ENCODE data around the gene PIAS1.
"Not testable (repeated sequence)": the region's sequence is repeated elsewhere in the genome, so short reads cannot be mapped to it uniquely, and the experiment has no call there.

Gene PIAS1

GRCh38 chr15:68234520-68234919 lies 180.4 kb downstream of the PIAS1 start:
- DNase-seq (ENCODE audit: low read depth), result not testable (repeated sequence)

GRCh38 chr15:68235022-68235421 lies 180.9 kb downstream of the PIAS1 start:
- no peak for DNase-seq (ENCODE audit: low read depth)

DNA sequence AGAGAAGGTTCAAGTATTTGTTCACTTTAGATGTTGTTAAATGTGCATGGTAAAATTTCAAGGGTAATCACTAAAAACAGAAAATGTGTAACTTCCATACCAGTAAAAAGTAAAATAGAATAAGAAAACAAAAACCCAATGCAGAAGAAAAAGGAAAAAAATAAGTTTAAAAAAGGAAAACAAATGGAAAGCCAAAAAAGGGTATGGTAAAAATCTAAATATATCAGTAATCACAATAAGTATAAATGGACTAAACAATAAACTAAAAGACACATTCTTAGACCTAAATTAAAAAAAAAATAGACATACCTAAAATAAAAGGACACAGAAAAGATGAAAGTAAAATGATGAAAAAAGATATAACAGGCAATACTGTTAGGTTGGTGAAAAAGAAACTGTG lies 184.9 kb downstream of the PIAS1 start:
- DNase-seq (ENCODE audit: low read depth), result no peak

GRCh38 chr15:68241088-68241935 lies 187.2 kb downstream of the PIAS1 start:
- DNase-seq (ENCODE audit: low read depth), result no peak

Data from activated T-helper 1 cell treated with Interleukin-2 at 50 U/mL for 16 hours (primary cell).